NCI-H1930 (cell line): Measurements from ENCODE around the gene RPS21.

ENCODE experiments used
- DNase-seq, 2 experiments: peaks; one replicate each; lab custom pipeline; 2025; lab: John Stamatoyannopoulos, UW

The RPS21 gene

GRCh38 chr20:62386383-62387218, at the start of gene RPS21:
Gene RPS21, plus strand, starts transcription at chr20:62387103. Its CDS starts 236 bp downstream, at chr20:62387339.
- peak; percentile 91 to 94 for DNase-seq

GRCh38 chr20:62337558-62338293, 49.2 kb upstream of the RPS21 start:
- no peak for DNase-seq

GRCh38 chr20:62338294-62338620, 48.6 kb upstream of the RPS21 start:
- no peak for DNase-seq

GRCh38 chr20:62339647-62340062, 47.2 kb upstream of the RPS21 start:
- no peak for DNase-seq

- no peak for DNase-seq
Observed at GRCh38 chr20:62342910-62343309, 44.0 kb upstream of the RPS21 start.

DNA sequence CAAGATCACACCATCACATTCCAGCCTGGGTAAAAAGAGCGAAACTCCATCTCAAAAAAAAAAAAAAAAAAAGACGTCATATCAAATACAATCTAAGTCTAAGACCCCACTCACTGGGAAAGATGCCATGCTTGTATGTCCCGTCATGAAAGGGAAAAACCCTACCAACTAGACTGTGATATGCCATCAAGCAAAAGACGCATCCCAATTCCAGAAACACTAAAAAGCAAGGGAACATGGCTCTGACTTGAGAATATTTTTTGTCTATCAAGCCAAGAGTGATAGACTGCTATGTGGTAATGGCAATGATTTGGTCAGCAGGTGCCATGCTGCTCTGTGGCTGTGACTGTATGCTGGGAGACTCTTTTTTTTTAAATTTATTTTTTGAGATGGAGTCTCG, 42.8 kb upstream of the RPS21 start:
- DNase-seq = no peak

DNA sequence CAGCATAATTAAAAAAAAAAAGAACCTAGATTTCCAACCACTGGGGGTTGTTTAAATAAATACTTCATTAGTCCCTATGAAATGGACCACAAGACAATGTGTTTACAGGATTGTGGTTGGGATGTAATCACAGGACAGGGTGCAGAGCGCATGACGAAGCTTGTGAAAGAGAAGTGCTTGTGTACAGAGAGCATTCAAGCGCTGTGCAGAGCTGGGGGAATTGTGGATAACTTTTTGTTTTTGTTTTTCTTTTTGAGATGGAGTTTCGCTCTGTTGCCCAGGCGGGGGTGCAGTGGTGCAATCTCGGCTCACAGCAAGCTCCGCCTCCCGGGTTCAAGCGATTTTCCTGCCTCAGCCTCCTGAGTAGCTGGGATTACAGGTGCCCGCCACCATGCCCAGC, 42.1 kb upstream of the RPS21 start:
- DNase-seq = no peak

DNA sequence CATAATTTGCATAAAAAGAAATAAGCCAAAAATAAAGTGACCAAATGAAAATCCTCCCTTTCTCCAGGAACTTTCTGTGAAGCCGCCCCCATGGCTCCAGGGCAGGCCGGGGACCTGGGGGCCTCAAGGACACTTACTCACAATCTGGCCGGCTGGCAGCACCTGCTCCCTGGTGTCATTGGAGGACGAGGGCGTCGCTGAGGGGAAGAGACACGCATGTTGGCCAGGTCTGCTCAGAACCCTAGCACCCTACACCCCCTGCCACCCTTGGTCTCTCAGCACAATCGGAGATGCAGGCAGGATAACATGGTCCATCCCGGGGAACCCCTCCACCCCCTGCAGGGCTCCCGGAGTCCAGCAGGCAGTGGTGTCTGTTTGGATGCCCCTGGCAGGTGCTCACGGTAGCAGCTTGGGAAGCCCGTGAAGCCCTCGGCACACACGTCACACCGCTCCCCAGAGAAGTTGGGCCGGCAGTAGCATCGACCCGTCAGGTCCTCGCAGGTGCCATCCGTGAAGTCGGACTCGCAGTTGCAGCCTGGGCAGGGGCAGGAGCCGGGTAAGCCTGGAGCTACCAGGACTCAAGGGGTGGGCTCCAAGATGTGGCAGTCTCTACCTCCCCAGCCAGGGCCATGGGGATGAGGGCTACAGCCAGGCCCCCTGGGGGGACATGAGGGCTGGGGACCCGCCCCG, 41.1 kb upstream of the RPS21 start:
- DNase-seq = no peak

DNA sequence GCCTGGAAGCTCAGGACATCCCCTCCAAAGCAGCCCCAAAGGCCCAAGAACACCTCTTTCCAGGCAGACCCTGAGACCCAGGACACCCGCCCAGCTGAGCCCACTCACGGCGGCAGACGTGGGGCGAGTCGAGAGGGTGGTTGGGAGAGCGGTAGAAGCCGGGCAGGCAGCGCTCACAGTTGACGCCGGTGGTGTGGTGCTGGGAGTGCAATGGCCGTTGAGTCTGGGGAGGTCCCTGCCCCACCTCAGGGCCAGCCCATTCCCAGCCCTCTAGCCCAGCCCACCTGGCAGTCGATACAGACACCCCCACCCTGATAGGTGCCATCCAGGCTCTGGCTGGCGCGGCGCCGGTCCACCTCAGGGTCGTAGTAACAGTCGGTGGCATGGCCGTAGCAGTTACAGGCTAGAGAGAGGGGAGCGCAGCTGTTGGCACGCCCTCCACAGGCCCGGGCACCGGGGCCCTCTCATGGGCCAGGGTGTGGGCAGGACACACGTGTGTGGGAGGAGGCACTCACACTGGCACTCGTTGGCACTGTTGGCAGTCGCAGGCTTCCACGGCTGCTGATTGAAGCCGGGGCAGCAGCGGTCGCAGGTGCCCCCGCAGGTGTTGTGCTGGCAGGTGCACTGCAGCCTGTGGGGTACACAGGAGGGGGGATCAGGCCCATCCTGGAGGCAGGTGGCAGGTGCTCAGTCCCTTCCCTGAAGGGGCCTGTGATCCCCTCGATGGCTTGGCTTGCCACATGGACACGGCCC, 40.3 kb upstream of the RPS21 start:
- no peak for DNase-seq

DNA sequence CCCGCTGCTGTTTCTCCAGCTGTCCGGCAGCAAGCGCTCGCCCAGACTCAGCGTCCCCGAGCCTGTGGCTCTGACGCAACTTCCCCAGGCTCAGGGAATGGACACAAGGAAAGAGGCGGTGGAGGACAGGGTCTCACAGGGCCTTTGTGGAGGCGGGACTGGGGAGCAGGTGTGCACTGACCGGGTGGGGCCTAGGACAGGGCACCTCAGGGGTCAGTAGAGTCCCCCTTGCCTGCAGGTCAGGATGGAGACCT, 39.8 kb upstream of the RPS21 start:
- no peak for DNase-seq

DNA sequence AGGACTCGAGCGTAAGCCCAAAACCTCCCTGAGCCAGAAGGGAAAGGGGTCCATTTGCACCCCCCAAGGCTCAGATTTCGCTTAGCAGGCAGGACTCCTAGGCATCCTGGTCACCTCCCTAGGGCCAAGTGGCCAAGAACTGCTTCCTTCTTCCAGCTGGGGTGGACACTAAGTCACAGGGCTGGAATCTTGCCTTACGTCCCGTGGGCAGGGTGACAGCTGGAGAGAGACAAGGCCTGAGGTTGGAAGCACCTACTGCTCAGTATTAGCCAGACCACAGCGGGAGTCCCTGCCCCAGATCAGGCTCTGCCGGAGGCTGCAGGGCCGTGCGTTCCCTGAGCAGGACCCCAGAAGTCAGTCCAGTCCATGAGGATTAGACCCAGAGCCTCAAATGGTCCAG, 39.5 kb upstream of the RPS21 start:
- no peak for DNase-seq

DNA sequence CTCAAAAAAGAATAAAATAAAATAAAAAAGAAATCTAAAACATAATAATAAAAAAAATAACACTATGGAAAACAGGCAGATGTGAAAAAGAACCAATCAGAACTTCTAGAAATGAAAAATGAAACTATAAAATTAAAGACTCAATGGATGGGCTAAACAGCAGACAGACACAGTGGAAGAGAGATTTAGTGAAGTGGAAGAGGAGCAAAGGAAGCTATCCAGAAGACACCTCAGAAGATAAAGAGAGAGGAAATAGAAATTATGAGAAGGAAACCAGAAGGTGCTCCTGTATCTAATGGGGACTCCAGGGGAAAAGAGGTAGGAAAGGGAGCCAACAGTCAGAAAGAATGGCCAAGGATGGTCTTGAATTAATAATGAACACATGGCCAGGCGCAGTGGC, 38.3 kb upstream of the RPS21 start:
- DNase-seq = no peak

GRCh38 chr20:62349556-62350097, 37.3 kb upstream of the RPS21 start:
- no peak for DNase-seq

- DNase-seq = no peak
Observed at GRCh38 chr20:62350098-62350628, 36.7 kb upstream of the RPS21 start.

- no peak for DNase-seq
Observed at GRCh38 chr20:62350629-62351422, 36.1 kb upstream of the RPS21 start.

DNA sequence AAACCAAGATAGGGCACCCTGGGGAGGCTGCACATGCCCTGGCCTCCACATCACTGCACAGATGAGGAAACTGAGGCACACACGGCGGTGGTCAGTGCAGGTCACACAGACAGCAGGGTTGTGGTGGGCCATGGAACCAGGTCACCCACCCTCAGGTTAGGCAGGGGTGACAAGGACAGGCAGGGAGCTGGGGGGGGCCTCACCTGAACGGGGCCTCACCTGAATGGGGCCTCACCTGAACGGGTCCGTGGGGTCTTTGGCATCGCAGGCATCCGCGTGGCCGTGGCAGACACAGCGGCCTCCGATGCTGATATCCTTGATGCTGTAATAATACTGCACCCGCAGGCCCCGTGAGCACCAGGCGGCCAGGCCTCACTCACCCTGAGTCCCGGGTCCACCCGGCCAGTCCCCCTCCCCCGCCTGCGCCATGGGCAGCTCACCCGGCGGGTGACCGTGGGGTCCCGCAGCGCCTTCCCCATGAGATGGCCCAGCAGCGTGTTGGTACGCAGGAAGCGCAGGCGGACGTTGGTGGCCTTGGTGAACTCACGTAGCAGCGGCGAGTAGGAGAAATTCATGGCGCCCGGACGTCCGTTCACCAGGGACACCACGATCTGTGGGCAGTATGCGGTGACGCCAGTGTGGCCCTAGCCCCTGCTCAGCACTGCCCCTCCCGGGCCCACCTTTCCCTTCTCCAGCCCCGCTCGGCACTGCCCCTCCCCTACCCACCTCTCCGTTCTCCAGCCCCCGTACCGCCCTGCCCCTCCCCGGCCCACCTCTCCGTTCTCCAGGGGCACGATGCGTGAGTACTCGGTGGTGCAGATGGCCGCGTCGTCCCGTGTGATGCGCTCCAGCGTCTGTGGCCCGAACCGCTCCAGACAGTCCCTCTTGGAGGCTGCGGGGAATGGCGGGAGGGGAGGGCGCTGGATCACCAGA, 35.2 kb upstream of the RPS21 start:
- DNase-seq = no peak

DNA sequence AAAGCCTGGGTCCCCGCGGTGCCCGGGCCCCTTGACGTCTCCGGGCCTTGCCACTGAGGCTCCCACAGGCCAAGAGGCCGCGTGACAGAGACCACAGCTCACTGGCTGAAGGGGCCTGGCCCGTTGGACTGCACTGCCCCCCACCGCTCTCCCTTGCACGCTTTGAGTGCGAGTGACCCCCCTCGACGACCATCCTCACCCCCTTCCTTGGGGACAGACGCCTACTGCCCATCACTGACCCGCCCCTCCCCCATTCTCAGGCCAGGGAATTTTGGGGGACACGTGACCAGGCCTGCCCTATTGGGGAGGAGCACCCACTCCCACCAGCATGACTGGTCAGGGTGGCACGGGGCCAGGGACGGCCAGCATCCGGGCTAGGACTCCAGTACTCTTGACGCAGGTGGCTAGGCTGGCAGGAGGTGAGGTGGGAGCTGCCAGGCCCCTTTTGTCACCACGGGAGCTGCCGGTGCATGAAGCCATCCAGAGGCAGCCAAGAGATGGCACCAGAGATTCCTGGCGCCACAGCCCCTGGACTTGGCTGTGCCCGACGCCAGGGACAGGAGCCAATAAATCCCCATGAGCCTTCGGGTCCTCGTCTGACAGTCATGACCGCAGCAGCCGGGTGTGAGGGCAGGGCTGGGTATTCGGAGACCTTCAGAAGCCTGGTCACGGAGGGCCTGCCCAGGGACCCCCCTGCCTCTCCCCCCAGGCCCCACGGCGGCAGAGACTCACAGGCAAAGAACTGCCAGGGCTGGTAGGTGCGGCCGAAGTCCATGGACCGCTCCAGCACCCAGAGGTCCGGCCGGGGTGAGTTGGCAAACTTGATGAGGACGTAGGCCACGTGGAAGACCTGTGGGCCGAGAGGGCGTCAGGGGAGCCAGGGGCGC, 34.3 kb upstream of the RPS21 start:
- no peak for DNase-seq

DNA sequence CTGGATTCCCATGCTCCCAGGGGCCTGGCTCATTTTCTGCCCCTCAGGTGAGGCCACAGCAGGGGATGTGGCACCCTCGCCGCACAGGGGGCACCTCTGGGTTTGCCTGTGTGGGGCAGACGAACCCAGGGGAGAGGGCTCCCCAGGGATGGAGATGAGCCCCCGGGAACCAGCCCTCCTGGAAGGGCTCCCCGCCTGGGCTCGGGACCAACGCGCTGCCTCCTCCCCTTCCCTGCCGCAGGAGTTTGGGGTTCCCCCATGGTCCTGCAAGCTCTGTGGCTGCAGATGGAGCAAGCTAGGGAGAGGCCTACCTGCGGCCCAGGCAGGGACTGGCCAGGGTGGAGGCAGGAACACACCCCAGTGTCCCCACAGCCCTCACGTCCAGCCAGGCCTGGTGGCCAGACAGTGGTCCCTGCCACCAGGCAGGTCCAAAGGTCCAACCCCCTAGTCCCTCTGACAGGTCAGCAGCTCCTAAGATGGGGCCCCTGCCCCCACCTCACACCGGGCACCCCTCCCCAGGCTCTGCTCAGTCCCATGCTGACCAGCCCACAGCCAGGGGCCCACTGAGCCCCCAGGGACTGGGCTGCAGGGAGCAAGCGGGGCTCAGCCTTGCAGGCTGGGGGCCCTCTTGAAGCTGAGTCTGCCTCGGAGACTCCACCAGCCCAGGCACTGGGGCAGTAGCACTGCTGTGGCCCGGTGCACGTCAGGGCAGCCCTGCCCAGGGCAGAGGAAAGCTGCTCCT, 33.4 kb upstream of the RPS21 start:
- DNase-seq = no peak
